GM23338 (cell line): ENCODE results near the gene IFT74. TPM values are rescaled to one million over a fixed set of nuclear protein-coding genes. Genes with fewer than 3 reads are reported as not detected.

Source experiments
- ATAC-seq: fragments of 200-7000 bp; cut with Tn5 transposase; 3 replicates; pipeline ENCODE4 v1.9.1; 2020
- DNase-seq: peaks from one replicate; pipeline ENCODE4 v3.0.0-alpha.2; 2015; ENCODE audit warnings: low spot score
- H2AFZ ChIP-seq: fragments of 200-600 bp; sonication (generic); 2 replicates; pipeline ENCODE4 v1.8.0; 2016; ENCODE audit warnings: antibody characterized with exemption, mild to moderate bottlenecking, moderate library complexity
- H3F3A ChIP-seq: fragments of 200-600 bp; sonication (generic); replicated peaks from 2 replicates; pipeline ENCODE4 v1.8.0; 2017; ENCODE audit warnings: antibody characterized with exemption, mixed run types, low read depth
- H3K27ac ChIP-seq: fragments of 200-600 bp; sonication (generic); 2 replicates; pipeline ENCODE4 v1.6.1; 2016; ENCODE audit warnings: low read depth
- H3K27me3 ChIP-seq: fragments of 200-600 bp; sonication (generic); 2 replicates; pipeline ENCODE4 v1.8.0; 2016; ENCODE audit warnings: mild to moderate bottlenecking, mixed run types, moderate library complexity; ENCODE audit not compliant: insufficient read depth
- H3K36me3 ChIP-seq: fragments of 200-600 bp; sonication (generic); 2 replicates; pipeline ENCODE4 v1.8.0; 2016; ENCODE audit warnings: mild to moderate bottlenecking; ENCODE audit not compliant: insufficient read depth
- H3K4me1 ChIP-seq: fragments of 200-600 bp; sonication (generic); 2 replicates; pipeline ENCODE4 v1.8.0; 2016; ENCODE audit warnings: mild to moderate bottlenecking, moderate library complexity; ENCODE audit not compliant: insufficient read depth
- H3K4me2 ChIP-seq: fragments of 200-600 bp; sonication (generic); 2 replicates; pipeline ENCODE4 v1.7.1; 2017; ENCODE audit warnings: mixed run types
- H3K4me3 ChIP-seq: fragments of 200-600 bp; sonication (generic); 2 replicates; pipeline ENCODE4 v1.6.1; 2016; ENCODE audit warnings: mixed run types
- H3K79me2 ChIP-seq: fragments of 200-600 bp; sonication (generic); replicated peaks from 2 replicates; pipeline ENCODE4 v1.8.0; 2017; ENCODE audit warnings: mild to moderate bottlenecking; ENCODE audit not compliant: insufficient read depth
- H3K9me2 ChIP-seq: fragments of 200-600 bp; sonication (generic); 2 replicates; pipeline ENCODE4 v1.8.0; 2017; ENCODE audit not compliant: insufficient read depth
- H4K20me1 ChIP-seq: fragments of 200-600 bp; sonication (generic); replicated peaks from 2 replicates; pipeline ENCODE4 v1.8.0; 2017; ENCODE audit warnings: mild to moderate bottlenecking; ENCODE audit not compliant: insufficient read depth
- H3K27ac Mint-ChIP-seq: 2 replicates; pipeline ENCODE4 v1.8.0; 2020; ENCODE audit warnings: inconsistent platforms, mild to moderate bottlenecking, moderate library complexity, mixed read lengths
- H3K27me3 Mint-ChIP-seq: 3 replicates; pipeline ENCODE4 v1.8.0; 2022; ENCODE audit warnings: low read depth, mild to moderate bottlenecking, moderate library complexity, mixed read lengths, inconsistent platforms; ENCODE audit not compliant: insufficient read depth, poor library complexity
- H3K36me3 Mint-ChIP-seq: 3 replicates; pipeline ENCODE4 v1.8.0; 2021; ENCODE audit warnings: low read depth, mild to moderate bottlenecking, inconsistent platforms, moderate library complexity, mixed read lengths
- H3K4me1 Mint-ChIP-seq: 3 replicates; pipeline ENCODE4 v1.8.0; 2020; ENCODE audit warnings: mild to moderate bottlenecking, inconsistent platforms, mixed read lengths
- H3K4me3 Mint-ChIP-seq: 3 replicates; pipeline ENCODE4 v1.8.0; 2021; ENCODE audit warnings: moderate library complexity, mild to moderate bottlenecking, inconsistent platforms, mixed read lengths
- H3K9me3 Mint-ChIP-seq: 3 replicates; pipeline ENCODE4 v1.8.0; 2020; ENCODE audit warnings: moderate library complexity, mild to moderate bottlenecking, inconsistent platforms, mixed read lengths
- EZH2 ChIP-seq: fragments of 200-600 bp; sonication (generic); IDR thresholded peaks from one replicate; pipeline ENCODE4 v1.8.0; 2017; ENCODE audit warnings: antibody characterized with exemption, mild to moderate bottlenecking, low read depth; ENCODE audit not compliant: unreplicated experiment
- EZH2phosphoT487 ChIP-seq: fragments of 200-600 bp; sonication (generic); IDR thresholded peaks from one replicate; pipeline ENCODE4 v1.8.1; 2018; ENCODE audit warnings: antibody characterized with exemption; ENCODE audit not compliant: unreplicated experiment
- JUNB ChIP-seq: IDR thresholded peaks from one replicate; pipeline ENCODE4 v1.6.1; 2016; ENCODE audit warnings: antibody characterized with exemption; ENCODE audit not compliant: unreplicated experiment
- NANOG ChIP-seq: IDR thresholded peaks from 2 replicates; pipeline ENCODE4 v1.6.1; 2016; ENCODE audit warnings: antibody characterized with exemption, borderline replicate concordance
- POLR2AphosphoS5 ChIP-seq: IDR thresholded peaks from 2 replicates; pipeline ENCODE4 v1.6.1; 2016; ENCODE audit warnings: antibody characterized with exemption, low read depth
- REST ChIP-seq: IDR thresholded peaks from one replicate; pipeline ENCODE4 v1.6.1; 2018; ENCODE audit warnings: antibody characterized with exemption; ENCODE audit not compliant: unreplicated experiment
- STAT1 ChIP-seq: IDR thresholded peaks from one replicate; pipeline ENCODE4 v1.6.1; 2016; ENCODE audit warnings: antibody characterized with exemption; ENCODE audit not compliant: unreplicated experiment
- ZNF114 ChIP-seq: fragments of 250-450 bp; sonication (Bioruptor Pico); IDR thresholded peaks from 2 replicates; pipeline ENCODE4 v1.5.0; 2020; ENCODE audit warnings: mild to moderate bottlenecking, moderate library complexity
- ZNF331 ChIP-seq: fragments of 250-450 bp; sonication (Bioruptor Pico); IDR thresholded peaks from 2 replicates; pipeline ENCODE4 v1.5.0; 2020; ENCODE audit warnings: low read depth, mild to moderate bottlenecking, moderate library complexity
- ZNF462 ChIP-seq: fragments of 250-450 bp; sonication (Bioruptor Pico); IDR thresholded peaks from 2 replicates; pipeline ENCODE4 v1.5.0; 2020; ENCODE audit warnings: mild to moderate bottlenecking, moderate library complexity
- polyA plus RNA-seq: library from polyadenylated mRNA; unstranded; fragments of >200 nt; fragmentation: Nextera tagmentation; extraction: Ambion mirVana; gene quantifications from 2 replicates; pipeline ENCODE4 v1.2.1, GENCODE V29; 2016
- total RNA-seq: library from RNA; depleted of rRNA; stranded (reverse); fragments of >200 nt; shearing (Covaris generic); gene quantifications from 2 replicates; pipeline ENCODE4 v1.2.3, GENCODE V29; 2014

The IFT74 gene
- total and polyA plus RNA-seq, 2 experiments from 2014 or later = 14.6 to 30.0 TPM

- Histone ChIP-seq H3K27ac (no peak overlapping the region), H3K9me2 (no peaks in the 10 kb centered on the region), H3K27me3 (no peaks in the 10 kb centered on the region), H3F3A (no peaks in the 10 kb centered on the region), H2AFZ (no peak overlapping the region), H3K4me1 (peaks cover 10% of the 10 kb centered on the region; the same call in 1 of the 2 replicates), H4K20me1 (no peaks in the 10 kb centered on the region), H3K79me2 (peaks cover 8% of the 10 kb centered on the region; the same call in 1 of the 2 replicates), H3K4me2 (no peak overlapping the region), H3K36me3 (no peaks in the 10 kb centered on the region), H3K4me3 (no peak overlapping the region)
- no peaks in the 10 kb centered on the region for H3K27me3 Mint-ChIP-seq
- H3K4me1 Mint-ChIP-seq = peaks cover 13% of the 10 kb centered on the region
- DNase-seq = no peak
- no peak overlapping the region for H3K27ac Mint-ChIP-seq
- TF ChIP-seq NANOG (no peak), POLR2AphosphoS5 (no peak), EZH2phosphoT487 (no peak), EZH2 (no peak), ZNF462 (CRISPR knock-in tag) (no peak), JUNB (no peak), REST (no peak), STAT1 (no peak), ZNF331 (CRISPR knock-in tag) (no peak), ZNF114 (CRISPR knock-in tag) (no peak)
- H3K4me3 Mint-ChIP-seq = no peak overlapping the region
- H3K9me3 Mint-ChIP-seq = no peaks in the 10 kb centered on the region
- ATAC-seq = no peak
- H3K36me3 Mint-ChIP-seq = no peaks in the 10 kb centered on the region
These were observed 2.1 kb upstream of the IFT74 start for GRCh38 chr9:26954050-26954508.
